Activated CD8-positive, alpha-beta memory T cell treated with anti-CD3 and anti-CD28 coated beads, Interleukin-2, amount 10 ng/mL, durations not matched to agents 7 days and 5 days (primary cell): Measurements from ENCODE around the gene SLC25A25. TPM values are rescaled to one million over a fixed set of nuclear protein-coding genes. Genes with fewer than 3 reads are reported as not detected.
"Not testable (repeated sequence)": the region's sequence is repeated elsewhere in the genome, so short reads cannot be mapped to it uniquely, and the experiment has no call there.

Source experiments
- ATAC-seq: fragments of 150-1000 bp; cut with Tn5 transposase; one replicate; pipeline ENCODE4 v1.10.0; 2021; ENCODE audit warnings: moderate library complexity
- CTCF ChIA-PET: fragments of 350-600 bp; sonication (Branson Sonifier 250); formaldehyde crosslinking; loops from one replicate; lab custom pipeline; 2021; ENCODE audit warnings: antibody characterized with exemption; lab: Charles Lee
- DNase-seq: peaks from one replicate; pipeline ENCODE4 v3.0.0-alpha.2; 2020
- H3K27ac Mint-ChIP-seq: one replicate; pipeline ENCODE4 v1.8.0; 2021; ENCODE audit warnings: mild to moderate bottlenecking, mixed read lengths
- H3K27me3 Mint-ChIP-seq: one replicate; pipeline ENCODE4 v1.8.0; 2021; ENCODE audit warnings: mixed read lengths
- H3K36me3 Mint-ChIP-seq: one replicate; pipeline ENCODE4 v1.8.0; 2021; ENCODE audit warnings: mild to moderate bottlenecking, mixed read lengths
- H3K4me1 Mint-ChIP-seq: one replicate; pipeline ENCODE4 v1.8.0; 2021; ENCODE audit warnings: mixed read lengths
- H3K4me3 Mint-ChIP-seq: one replicate; pipeline ENCODE4 v1.8.0; 2021; ENCODE audit warnings: mild to moderate bottlenecking, moderate library complexity, mixed read lengths
- H3K9me3 Mint-ChIP-seq: one replicate; pipeline ENCODE4 v1.8.0; 2022; ENCODE audit warnings: low read depth, mixed read lengths
- total RNA-seq, 2 experiments: library from RNA; stranded (reverse); gene quantifications; one replicate each; pipeline ENCODE4 v1.2.3, GENCODE V29; 2021

SLC25A25 gene
- total RNA-seq: 10 to 100 TPM; 16.5 to 18.1 TPM

DNA sequence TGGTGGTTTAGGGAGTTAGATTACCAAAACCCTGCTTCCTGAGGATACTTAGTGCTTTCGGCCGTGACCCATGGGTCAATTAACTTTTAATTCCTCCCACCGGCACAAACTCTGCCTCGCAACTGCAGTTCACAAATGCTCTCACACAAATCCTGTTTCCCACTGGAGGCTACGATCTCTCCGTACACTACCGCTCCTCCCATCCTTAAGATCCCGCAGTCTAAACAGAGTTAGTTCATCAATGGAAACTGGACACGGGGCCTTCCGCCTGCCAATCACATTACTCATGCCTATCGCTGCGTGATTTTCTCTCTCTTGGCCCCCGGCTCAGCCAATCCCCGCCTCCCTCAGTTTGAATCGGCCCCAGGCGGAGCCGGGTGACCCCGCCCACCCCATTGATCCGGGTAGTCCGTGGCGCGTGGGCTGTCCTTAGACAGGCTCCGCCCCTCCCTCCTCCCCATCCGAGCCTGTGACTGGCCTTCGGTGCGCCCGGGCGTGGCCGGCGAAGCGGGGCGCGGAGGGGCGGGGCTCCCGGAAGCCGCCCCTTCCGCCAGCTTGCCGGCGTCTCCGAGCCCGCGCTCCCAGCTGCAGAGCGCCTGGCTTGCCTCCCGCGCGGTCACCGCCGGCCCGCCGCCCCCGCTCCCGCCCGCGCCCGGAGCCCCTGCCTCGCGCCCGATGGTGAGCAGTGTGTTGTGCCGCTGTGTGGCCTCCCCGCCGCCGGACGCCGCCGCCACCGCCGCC, at the start of gene SLC25A25:
SLC25A25 (plus strand) TSS at position 588 of the 741 bp plus-strand sequence; CDS start at position 676, 88 bp downstream.
- peaks cover 18% of the 10 kb centered on the region for H3K36me3 Mint-ChIP-seq
- peaks cover 43% of the 10 kb centered on the region for H3K4me1 Mint-ChIP-seq
- H3K9me3 Mint-ChIP-seq: no peaks in the 10 kb centered on the region
- no peaks in the 10 kb centered on the region for H3K27me3 Mint-ChIP-seq
- ATAC-seq: peak; percentile 84
- CTCF ChIA-PET: interaction anchor here (0.6 to 3.4 kb wide), 14 partner anchors 10 to 151 kb away, joined by 3 to 18 read pairs (median 4); partner anchors contain the start of gene ST6GALNAC4
- no peak within 1 kb of the TSS for H3K4me3 Mint-ChIP-seq
- peak; percentile 100 for DNase-seq
- peak within 1 kb of the TSS; percentile 86 for H3K27ac Mint-ChIP-seq

DNA sequence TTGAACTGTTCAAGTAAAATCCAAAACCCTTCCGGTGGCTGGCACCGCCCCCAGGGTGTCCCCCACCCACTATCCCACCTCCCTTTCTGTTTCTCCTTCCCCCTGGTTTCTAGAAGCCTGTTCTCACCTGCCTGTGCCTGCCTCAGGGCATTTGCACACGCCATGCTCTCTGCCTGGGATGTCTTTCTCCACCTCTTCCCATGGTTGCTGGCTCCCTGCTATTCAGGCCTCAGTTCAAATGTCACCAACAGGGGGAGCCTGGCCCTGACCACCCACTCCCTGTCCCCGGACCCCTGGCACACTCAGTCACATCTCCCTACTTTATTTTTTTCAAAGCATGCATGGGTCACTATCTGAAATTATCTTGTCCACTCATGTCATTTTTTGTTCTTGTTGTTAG, 47.3 kb upstream of the SLC25A25 start:
- Mint-ChIP-seq H3K9me3 (no peaks in the 10 kb centered on the region), H3K4me1 (peaks cover 47% of the 10 kb centered on the region), H3K27me3 (peaks cover 6% of the 10 kb centered on the region), H3K36me3 (no peaks in the 10 kb centered on the region), H3K27ac (no peak overlapping the region), H3K4me3 (no peak overlapping the region)
- ATAC-seq: no peak
- DNase-seq: no peak
- CTCF ChIA-PET: interaction anchor here (0.9 to 4.8 kb wide), 5 partner anchors 10 to 797 kb away, joined by 3 to 24 read pairs (median 6); no protein-coding TSS in a partner anchor

- ATAC-seq (no peak), DNase-seq (no peak)
- peaks cover 6% of the 10 kb centered on the region for H3K27me3 Mint-ChIP-seq
- H3K36me3 Mint-ChIP-seq: no peaks in the 10 kb centered on the region
- H3K4me3 Mint-ChIP-seq: no peak overlapping the region
- CTCF ChIA-PET: interaction anchor here (0.9 to 4.8 kb wide), 6 partner anchors 10 to 797 kb away, joined by 3 to 24 read pairs (median 6); no protein-coding TSS in a partner anchor
- peaks cover 51% of the 10 kb centered on the region for H3K4me1 Mint-ChIP-seq
- no peaks in the 10 kb centered on the region for H3K9me3 Mint-ChIP-seq
- H3K27ac Mint-ChIP-seq: peak overlapping the region; percentile 42
Observed at GRCh38 chr9:128021098-128021497, 46.9 kb upstream of the SLC25A25 start.

GRCh38 chr9:128022886-128023285, 45.1 kb upstream of the SLC25A25 start:
- no peak overlapping the region for H3K27ac Mint-ChIP-seq
- CTCF ChIA-PET: interaction anchor here (1.7 to 4.8 kb wide), 3 partner anchors 12 to 80 kb away, joined by 4 to 24 read pairs (median 20); no protein-coding TSS in a partner anchor
- ATAC-seq (no peak), DNase-seq (no peak)
- H3K4me1 Mint-ChIP-seq: peaks cover 68% of the 10 kb centered on the region
- H3K9me3 Mint-ChIP-seq: no peaks in the 10 kb centered on the region
- H3K4me3 Mint-ChIP-seq: no peak overlapping the region
- no peaks in the 10 kb centered on the region for H3K27me3 Mint-ChIP-seq
- H3K36me3 Mint-ChIP-seq: no peaks in the 10 kb centered on the region

DNA sequence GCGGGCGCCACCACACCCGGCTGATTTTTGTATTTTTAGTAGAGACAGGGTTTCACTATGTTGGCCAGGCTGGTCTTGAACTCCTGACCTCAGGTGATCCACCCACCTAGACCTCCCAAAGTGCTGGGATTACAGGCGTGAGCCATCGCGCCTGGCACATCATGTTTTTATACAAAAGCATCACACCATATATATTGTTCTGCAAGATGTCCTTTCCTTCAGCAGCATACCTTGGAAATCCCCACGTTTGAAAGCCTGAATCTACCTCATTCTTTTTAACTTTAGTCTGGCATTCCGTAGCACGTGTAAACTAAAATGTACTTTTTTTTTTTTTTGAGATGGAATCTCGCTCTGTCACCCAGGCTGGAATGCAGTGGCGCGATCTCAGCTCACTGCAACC, 44.4 kb upstream of the SLC25A25 start:
- not testable (repeated sequence) for H3K9me3 Mint-ChIP-seq, H3K4me3 Mint-ChIP-seq, H3K27me3 Mint-ChIP-seq, H3K27ac Mint-ChIP-seq, H3K36me3 Mint-ChIP-seq, ATAC-seq, DNase-seq
- CTCF ChIA-PET: interaction anchor here (1.7 to 21.1 kb wide), 2 partner anchors 8 to 79 kb away, joined by 3 to 347 read pairs; no protein-coding TSS in a partner anchor
- H3K4me1 Mint-ChIP-seq: peaks cover 76% of the 10 kb centered on the region

DNA sequence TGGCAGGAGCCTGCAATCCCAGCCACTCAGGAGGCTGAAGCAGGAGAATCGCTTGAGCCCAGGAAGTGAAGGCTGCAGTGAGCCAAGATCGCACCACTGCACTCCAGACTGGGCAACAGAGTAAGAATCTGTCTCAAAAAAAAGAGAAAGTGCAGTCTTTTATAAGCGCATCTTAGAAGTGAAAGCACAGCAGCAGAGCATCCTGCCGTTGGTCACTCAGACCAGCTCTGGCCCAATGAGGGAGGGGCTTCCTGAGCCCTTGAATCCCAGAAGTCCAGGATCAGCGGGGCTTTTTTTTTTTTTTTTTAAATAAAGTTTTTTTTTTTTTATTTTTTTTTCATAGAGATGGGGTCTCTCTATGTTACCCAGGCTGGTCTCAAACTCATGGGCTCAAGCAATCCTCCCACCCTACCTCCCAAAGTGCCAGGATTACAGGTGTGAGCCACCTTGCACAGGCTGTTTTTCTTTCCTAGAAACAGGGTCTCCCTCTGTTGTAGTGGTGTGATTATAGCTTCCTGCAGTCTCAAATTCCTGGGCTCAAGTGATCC, 43.2 kb upstream of the SLC25A25 start:
- Mint-ChIP-seq H3K4me3 (no peak overlapping the region), H3K4me1 (peaks cover 85% of the 10 kb centered on the region), H3K27me3 (no peaks in the 10 kb centered on the region), H3K36me3 (peaks cover 2% of the 10 kb centered on the region), H3K9me3 (no peaks in the 10 kb centered on the region), H3K27ac (peak overlapping the region; percentile 95)
- CTCF ChIA-PET: interaction anchor here (0.7 to 21.1 kb wide), 8 partner anchors 9 to 80 kb away, joined by 3 to 347 read pairs (median 8); no protein-coding TSS in a partner anchor
- no peak for ATAC-seq
- no peak for DNase-seq

GRCh38 chr9:128025736-128026135, 42.3 kb upstream of the SLC25A25 start:
- Mint-ChIP-seq H3K27me3 (peaks cover under 1% of the 10 kb centered on the region), H3K4me1 (peaks cover 91% of the 10 kb centered on the region), H3K27ac (peak overlapping the region; percentile 95), H3K4me3 (peak overlapping the region; percentile 31), H3K9me3 (no peaks in the 10 kb centered on the region), H3K36me3 (peaks cover 3% of the 10 kb centered on the region)
- ATAC-seq: peak; percentile 2
- CTCF ChIA-PET: interaction anchor here (0.7 to 21.1 kb wide), 12 partner anchors 9 to 89 kb away, joined by 3 to 347 read pairs (median 4); partner anchors contain the start of gene EEIG1
- peak; percentile 66 for DNase-seq

GRCh38 chr9:128026255-128026772, 41.7 kb upstream of the SLC25A25 start:
- Mint-ChIP-seq H3K4me1 (peaks cover 91% of the 10 kb centered on the region), H3K36me3 (peaks cover 5% of the 10 kb centered on the region), H3K4me3 (peak overlapping the region; percentile 31), H3K27ac (peak overlapping the region; percentile 95), H3K9me3 (no peaks in the 10 kb centered on the region), H3K27me3 (peaks cover 3% of the 10 kb centered on the region)
- peak; percentile 93 for DNase-seq
- CTCF ChIA-PET: interaction anchor here (0.7 to 21.1 kb wide), 12 partner anchors 9 to 90 kb away, joined by 3 to 347 read pairs (median 5); partner anchors contain the start of genes EEIG1, NAIF1 and SLC25A25
- ATAC-seq: peak; percentile 69

GRCh38 chr9:128026773-128027541, 41.1 kb upstream of the SLC25A25 start:
- CTCF ChIA-PET: interaction anchor here (0.8 to 21.1 kb wide), 13 partner anchors 8 to 107 kb away, joined by 3 to 347 read pairs (median 5); partner anchors contain the start of genes EEIG1, NAIF1 and SLC25A25
- peaks cover 3% of the 10 kb centered on the region for H3K27me3 Mint-ChIP-seq
- no peaks in the 10 kb centered on the region for H3K9me3 Mint-ChIP-seq
- H3K4me1 Mint-ChIP-seq: peaks cover 91% of the 10 kb centered on the region
- peak overlapping the region; percentile 20 for H3K4me3 Mint-ChIP-seq
- H3K36me3 Mint-ChIP-seq: peaks cover 7% of the 10 kb centered on the region
- peak overlapping the region; percentile 95 for H3K27ac Mint-ChIP-seq
- DNase-seq (peak; percentile 70), ATAC-seq (peak; percentile 20)

DNA sequence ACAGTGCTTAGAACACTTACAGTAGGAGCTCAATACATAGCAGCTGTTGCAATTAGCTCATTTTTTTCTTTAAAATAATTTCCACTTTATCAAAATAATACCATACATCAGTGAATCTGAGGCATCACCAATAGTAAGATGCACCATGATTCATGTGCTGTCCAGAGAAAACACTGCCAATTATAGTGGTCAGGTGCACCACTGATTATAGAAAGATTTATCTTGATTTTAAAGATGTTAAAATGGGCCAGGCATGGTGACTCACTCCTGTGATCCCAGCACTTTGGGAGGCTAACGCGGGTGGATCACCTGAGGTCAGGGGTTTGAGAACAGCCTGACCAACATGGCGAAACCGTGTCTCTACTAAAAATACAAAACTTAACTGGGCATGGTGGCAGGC, 40.3 kb upstream of the SLC25A25 start:
- H3K4me3 Mint-ChIP-seq: no peak overlapping the region
- peaks cover 86% of the 10 kb centered on the region for H3K4me1 Mint-ChIP-seq
- peaks cover 7% of the 10 kb centered on the region for H3K36me3 Mint-ChIP-seq

DNA sequence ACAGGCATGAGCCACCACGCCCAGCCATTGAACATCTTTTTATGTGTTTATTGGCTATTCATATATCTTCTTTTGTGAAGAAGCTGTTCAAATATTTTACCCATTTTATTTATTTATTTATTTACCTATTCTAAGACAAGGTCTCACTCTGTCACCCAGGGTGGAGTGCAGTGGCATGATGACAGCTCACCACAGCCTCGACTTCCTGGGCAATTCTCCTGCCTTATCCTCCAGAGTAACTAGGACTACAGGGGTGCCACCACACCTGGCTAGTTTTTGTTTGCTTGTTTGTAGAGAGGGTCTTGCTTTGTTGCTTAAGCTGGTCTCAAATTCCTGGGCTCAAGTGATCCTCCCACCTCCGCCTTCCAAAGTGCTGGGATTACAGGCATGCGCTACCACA, 34.4 kb upstream of the SLC25A25 start:
- ATAC-seq (no peak), DNase-seq (no peak)
- Mint-ChIP-seq H3K27me3 (peaks cover 5% of the 10 kb centered on the region), H3K9me3 (no peaks in the 10 kb centered on the region), H3K27ac (peak overlapping the region; percentile 74), H3K36me3 (peaks cover 10% of the 10 kb centered on the region), H3K4me3 (no peak overlapping the region), H3K4me1 (peaks cover 53% of the 10 kb centered on the region)
- CTCF ChIA-PET: interaction anchor here (0.6 to 21.1 kb wide), 17 partner anchors 7 to 590 kb away, joined by 3 to 347 read pairs (median 15); partner anchors contain the start of genes EEIG1, NAIF1 and SLC25A25

More for the DNA sequence above, 40.3 kb upstream of the SLC25A25 start:
- DNase-seq (no peak), ATAC-seq (no peak)
- H3K27ac Mint-ChIP-seq: peak overlapping the region; percentile 95
- H3K9me3 Mint-ChIP-seq: no peaks in the 10 kb centered on the region
- CTCF ChIA-PET: interaction anchor here (0.7 to 21.1 kb wide), 11 partner anchors 7 to 107 kb away, joined by 3 to 347 read pairs (median 5); partner anchors contain the start of genes EEIG1, NAIF1 and SLC25A25
- H3K27me3 Mint-ChIP-seq: peaks cover 3% of the 10 kb centered on the region
